ENCODE results near the gene FAM120B.
A peak's percentile ranks its signal among the peaks of the same experiment; 100 is the strongest.

The FAM120B gene

GRCh38 chr6:170288091-170288631, 18.4 kb upstream of the FAM120B start:
- no peak for DNase-seq

GRCh38 chr6:170288852-170289179, 17.7 kb upstream of the FAM120B start:
- no peak for DNase-seq

GRCh38 chr6:170289180-170289931, 17.2 kb upstream of the FAM120B start:
- DNase-seq: no peak

- DNase-seq: no peak
These were observed 16.6 kb upstream of the FAM120B start for GRCh38 chr6:170289951-170290295.

GRCh38 chr6:170290296-170291128, 16.0 kb upstream of the FAM120B start, which contains the start of gene DLL1:
Gene DLL1 (minus strand): TSS chr6:170291078. CDS start chr6:170290139, 939 bp downstream.
- DNase-seq: peak; percentile 15

GRCh38 chr6:170291271-170292110, 15.1 kb upstream of the FAM120B start:
- peak; percentile 30 for DNase-seq

GRCh38 chr6:170292111-170292406, 14.5 kb upstream of the FAM120B start:
- no peak for DNase-seq

- DNase-seq: peak; percentile 19
These were observed 14.0 kb upstream of the FAM120B start for GRCh38 chr6:170292407-170293158.

GRCh38 chr6:170293341-170294231, 13.0 kb upstream of the FAM120B start:
- DNase-seq: no peak

- no peak for DNase-seq
These were observed 12.2 kb upstream of the FAM120B start for GRCh38 chr6:170294298-170294730.

GRCh38 chr6:170294813-170295509, 11.6 kb upstream of the FAM120B start:
- no peak for DNase-seq

GRCh38 chr6:170295510-170296422, 10.8 kb upstream of the FAM120B start:
- peak; percentile 23 for DNase-seq

- DNase-seq: no peak
These were observed 10.2 kb upstream of the FAM120B start for GRCh38 chr6:170296423-170296745.

- DNase-seq: no peak
These were observed 9.6 kb upstream of the FAM120B start for GRCh38 chr6:170296746-170297575.

GRCh38 chr6:170297576-170298330, 8.8 kb upstream of the FAM120B start:
- DNase-seq: no peak

GRCh38 chr6:170298688-170299087, 7.9 kb upstream of the FAM120B start:
- no peak for DNase-seq

- DNase-seq: no peak
These were observed 5.4 kb upstream of the FAM120B start for GRCh38 chr6:170301184-170301583.

- no peak for DNase-seq
These were observed 694 bp upstream of the FAM120B start for GRCh38 chr6:170305805-170306323.

Measured in CD4-positive, alpha-beta T cell treated with Interleukin-4 for 4 hours (primary cell).